ENCODE measurements around the gene TMCC1.

TMCC1 gene

DNA sequence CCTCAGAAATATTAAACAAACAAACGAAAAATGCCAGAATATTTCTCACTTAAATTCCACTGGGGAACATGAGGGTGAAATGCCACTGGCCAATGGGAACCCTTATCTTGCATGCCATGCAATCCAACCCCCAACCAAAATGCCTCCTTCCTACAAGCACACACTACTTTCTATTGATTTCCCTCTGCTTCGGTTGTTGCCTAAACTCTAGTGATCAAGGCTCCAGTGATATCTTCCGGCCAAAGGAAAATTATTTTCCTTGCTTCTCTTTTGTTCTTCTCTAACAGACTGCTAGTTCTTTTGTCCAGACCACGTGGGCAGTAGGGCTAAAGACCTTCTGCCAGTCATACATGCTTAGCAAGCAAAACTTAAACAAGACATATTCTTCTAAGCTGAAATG lies 115.7 kb downstream of the TMCC1 start:
- TF ChIP-seq, protein P1, sequence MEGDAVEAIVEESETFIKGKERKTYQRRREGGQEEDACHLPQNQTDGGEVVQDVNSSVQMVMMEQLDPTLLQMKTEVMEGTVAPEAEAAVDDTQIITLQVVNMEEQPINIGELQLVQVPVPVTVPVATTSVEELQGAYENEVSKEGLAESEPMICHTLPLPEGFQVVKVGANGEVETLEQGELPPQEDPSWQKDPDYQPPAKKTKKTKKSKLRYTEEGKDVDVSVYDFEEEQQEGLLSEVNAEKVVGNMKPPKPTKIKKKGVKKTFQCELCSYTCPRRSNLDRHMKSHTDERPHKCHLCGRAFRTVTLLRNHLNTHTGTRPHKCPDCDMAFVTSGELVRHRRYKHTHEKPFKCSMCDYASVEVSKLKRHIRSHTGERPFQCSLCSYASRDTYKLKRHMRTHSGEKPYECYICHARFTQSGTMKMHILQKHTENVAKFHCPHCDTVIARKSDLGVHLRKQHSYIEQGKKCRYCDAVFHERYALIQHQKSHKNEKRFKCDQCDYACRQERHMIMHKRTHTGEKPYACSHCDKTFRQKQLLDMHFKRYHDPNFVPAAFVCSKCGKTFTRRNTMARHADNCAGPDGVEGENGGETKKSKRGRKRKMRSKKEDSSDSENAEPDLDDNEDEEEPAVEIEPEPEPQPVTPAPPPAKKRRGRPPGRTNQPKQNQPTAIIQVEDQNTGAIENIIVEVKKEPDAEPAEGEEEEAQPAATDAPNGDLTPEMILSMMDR (IDR thresholded peaks at IDR 0.05; ENCODE audit: low read depth, low read length, missing control alignments): no peak
- no peak for DNase-seq (ENCODE audit: low read depth)
- H3K4me3 ChIP-seq (ENCODE audit: low read depth, low read length): no peak overlapping the region

- no peak for DNase-seq (ENCODE audit: low read depth)
- TF ChIP-seq, protein P1 (IDR thresholded peaks at IDR 0.05; ENCODE audit: low read depth, low read length, missing control alignments): no peak
Measured at GRCh38 chr3:129775870-129776269, 117.6 kb downstream of the TMCC1 start.

DNA sequence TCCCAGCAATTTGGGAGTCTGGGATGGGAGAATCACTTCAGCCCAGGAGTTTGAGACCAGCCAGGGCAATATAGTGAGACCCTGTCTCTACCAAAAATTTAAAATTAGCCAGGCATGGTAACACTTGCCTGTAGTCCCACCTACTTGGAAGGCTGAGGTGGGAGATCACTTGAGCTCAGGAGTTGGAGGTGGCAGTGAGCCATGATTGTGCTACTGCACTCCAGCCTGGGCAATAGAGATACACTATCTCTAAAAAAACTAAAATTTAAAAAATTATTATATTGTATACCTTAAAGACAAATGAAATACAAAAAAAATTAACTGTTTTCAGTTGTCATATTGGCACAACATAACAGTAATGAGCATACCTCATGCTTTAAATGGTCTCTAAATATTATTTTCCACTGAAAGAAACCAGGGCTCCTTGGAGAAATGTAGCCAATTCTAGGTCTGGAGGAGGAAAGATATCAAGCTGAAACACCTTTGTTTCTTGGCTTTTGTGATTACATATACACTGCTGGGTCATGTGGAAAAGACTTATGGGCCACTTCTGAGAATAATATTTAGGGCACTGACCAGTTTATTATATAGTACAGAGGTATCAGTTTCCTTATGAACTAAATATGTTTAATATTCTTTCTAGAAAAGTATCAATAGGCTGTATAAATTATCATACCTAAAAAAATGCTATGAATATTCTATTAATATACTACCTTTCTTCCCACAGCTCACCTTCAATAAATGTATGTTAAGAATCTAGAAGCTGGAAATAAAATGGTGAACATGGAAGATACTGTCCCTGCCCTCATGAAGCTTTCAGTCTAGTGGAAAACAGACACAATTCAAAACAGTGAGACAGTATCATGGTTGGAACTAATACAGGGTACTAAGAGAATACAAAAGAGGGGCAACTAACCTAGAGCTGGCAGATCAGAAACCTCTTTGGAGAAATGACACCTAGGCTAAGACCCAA lies 119.5 kb downstream of the TMCC1 start:
- H3K4me3 ChIP-seq (ENCODE audit: low read depth, low read length): no peak overlapping the region
- no peak for DNase-seq (ENCODE audit: low read depth)
- TF ChIP-seq, protein P1 (IDR thresholded peaks at IDR 0.05; ENCODE audit: low read depth, low read length, missing control alignments): no peak

More at GRCh38 chr3:129775870-129776269, 117.6 kb downstream of the TMCC1 start:
- no peak overlapping the region for H3K4me3 ChIP-seq (ENCODE audit: low read depth, low read length)

- no peak for DNase-seq (ENCODE audit: low read depth)
- no peak overlapping the region for H3K4me3 ChIP-seq (ENCODE audit: low read depth, low read length)
- TF ChIP-seq, protein P1 (IDR thresholded peaks at IDR 0.05; ENCODE audit: low read depth, low read length, missing control alignments): no peak
Measured at GRCh38 chr3:129770604-129771003, 122.9 kb downstream of the TMCC1 start.

DNA sequence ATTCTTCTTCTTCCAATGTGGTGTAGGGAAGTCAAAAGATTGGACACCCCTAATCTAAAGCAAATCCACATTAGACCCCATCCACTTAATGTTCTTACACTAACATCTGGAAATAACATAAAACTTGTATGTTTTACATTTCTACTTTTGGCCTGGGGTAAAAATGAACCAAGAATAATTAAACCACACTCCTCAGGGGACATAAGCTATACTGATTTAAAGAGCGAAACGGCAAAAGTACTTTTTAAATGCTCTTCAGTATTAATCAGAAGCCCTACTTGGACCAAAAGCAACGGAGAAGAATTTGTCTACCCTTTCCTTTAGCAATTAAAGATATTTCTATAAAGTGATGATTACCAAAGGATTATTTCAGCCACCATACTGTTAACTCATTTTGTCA lies 123.9 kb downstream of the TMCC1 start:
- TF ChIP-seq, protein P1 (IDR thresholded peaks at IDR 0.05; ENCODE audit: low read depth, low read length, missing control alignments): no peak
- H3K4me3 ChIP-seq (ENCODE audit: low read depth, low read length): no peak overlapping the region
- DNase-seq (ENCODE audit: low read depth): no peak

GRCh38 chr3:129768728-129769127 lies 124.8 kb downstream of the TMCC1 start:
- TF ChIP-seq, protein P1 (IDR thresholded peaks at IDR 0.05; ENCODE audit: low read depth, low read length, missing control alignments): no peak
- no peak overlapping the region for H3K4me3 ChIP-seq (ENCODE audit: low read depth, low read length)
- no peak for DNase-seq (ENCODE audit: low read depth)
